NAMALWA (cell line): ENCODE measurements around the gene RTF2.

Experiments used
- DNase-seq: peaks from one replicate; pipeline ENCODE4 v3.0.0-alpha.2; 2015; ENCODE audit warnings: low spot score

Gene RTF2

DNA sequence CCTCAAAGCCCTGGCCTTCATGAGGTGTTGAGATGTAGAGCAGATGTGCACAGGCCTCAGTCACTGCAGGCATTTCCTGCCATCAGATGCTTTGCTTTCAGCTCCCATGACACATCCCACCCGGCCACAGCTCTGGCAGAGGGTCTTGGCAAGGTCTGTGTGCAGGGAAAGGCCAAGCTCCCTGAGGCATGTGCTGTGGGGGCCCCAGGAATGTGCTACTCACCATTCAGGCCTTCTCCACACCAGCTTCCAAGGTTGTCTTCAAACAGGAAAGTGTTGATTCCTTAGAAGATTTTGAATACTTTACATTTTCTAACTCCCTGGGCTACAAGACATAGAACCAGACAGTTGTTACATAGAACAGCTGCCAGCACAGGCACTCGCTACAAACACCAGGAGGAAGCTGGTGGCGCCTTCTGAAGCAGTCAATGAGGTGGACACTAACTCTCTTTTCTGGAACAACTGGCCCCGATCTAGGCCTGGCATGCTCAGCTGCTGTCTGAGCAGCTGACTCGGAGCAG lies 28.6 kb upstream of the RTF2 start:
- DNase-seq, result no peak

DNA sequence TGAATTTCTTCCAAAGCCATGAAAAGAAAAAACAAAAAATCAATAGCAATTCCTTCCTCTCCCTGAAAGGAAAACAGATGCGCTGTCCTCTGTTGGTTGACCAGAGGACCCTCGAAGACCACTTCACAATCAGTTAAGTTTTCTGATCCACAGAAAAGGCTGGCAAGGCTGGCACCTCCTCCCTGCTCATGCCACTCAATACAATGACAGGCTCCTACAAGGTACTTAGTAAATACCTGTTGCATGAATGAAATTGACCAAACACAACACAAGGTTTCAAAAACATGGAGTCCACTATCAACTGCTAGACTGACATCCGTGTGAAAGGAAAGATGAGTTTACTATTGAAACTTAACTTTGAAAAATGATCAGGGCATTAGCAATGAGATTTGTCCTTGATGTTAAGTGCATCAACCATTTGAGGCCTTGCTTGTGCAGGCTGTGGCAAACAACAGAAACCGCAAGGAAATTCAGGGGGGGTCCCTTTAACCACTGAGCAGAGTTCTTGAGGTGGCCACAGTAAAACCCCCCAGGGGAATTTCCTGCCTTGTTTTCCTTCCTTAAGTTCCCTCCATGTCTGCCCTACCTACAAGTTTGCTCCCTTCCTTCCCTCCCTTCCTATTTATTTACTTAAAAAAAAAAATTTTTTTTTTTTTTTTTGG lies 27.9 kb upstream of the RTF2 start:
- no peak for DNase-seq

DNA sequence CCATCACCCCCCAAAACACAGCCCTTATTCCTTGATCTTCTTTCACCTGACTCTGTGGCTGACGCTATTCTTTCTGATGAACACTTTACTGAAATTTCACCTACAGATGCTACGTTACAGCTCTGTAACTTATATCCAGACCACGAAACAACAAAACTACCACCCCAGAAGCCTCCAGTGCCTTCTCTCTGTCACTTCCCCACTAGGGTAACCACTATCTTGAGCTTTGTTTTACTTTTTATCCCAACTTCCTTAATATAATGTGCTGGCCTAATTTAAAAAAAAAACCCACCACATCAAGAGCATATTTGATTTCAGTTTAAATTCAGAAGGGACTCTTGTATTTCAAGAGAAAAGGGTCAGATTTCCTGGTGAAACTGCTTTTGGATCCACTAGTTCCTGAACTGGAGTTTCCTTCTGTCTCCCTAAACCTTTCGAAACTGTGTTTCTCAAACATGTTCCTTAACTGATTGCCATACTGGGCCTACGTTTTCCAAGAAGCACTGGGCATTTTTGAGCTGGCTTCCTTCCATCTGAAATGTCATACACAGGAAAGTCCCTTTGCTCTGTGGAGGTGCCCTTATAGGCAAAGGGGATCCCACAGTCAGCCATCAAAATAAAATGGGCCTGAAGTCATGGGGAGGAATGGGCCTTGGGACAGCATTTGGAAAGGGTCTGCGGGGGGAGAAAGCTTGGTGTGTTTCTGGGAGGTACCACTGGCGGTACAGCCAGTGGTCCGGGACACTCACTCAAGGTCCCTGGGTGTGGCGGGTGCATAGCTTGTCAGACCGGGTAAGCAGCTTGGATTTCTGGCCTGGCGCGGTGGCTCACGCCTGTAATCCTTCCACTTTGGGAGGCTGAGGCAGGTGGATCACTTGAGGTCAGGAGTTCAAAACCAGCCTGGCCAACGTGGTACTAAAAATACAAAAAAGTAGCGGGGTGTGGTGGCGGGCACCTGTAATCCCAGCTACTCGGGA lies 25.8 kb upstream of the RTF2 start:
- DNase-seq, result no peak

DNA sequence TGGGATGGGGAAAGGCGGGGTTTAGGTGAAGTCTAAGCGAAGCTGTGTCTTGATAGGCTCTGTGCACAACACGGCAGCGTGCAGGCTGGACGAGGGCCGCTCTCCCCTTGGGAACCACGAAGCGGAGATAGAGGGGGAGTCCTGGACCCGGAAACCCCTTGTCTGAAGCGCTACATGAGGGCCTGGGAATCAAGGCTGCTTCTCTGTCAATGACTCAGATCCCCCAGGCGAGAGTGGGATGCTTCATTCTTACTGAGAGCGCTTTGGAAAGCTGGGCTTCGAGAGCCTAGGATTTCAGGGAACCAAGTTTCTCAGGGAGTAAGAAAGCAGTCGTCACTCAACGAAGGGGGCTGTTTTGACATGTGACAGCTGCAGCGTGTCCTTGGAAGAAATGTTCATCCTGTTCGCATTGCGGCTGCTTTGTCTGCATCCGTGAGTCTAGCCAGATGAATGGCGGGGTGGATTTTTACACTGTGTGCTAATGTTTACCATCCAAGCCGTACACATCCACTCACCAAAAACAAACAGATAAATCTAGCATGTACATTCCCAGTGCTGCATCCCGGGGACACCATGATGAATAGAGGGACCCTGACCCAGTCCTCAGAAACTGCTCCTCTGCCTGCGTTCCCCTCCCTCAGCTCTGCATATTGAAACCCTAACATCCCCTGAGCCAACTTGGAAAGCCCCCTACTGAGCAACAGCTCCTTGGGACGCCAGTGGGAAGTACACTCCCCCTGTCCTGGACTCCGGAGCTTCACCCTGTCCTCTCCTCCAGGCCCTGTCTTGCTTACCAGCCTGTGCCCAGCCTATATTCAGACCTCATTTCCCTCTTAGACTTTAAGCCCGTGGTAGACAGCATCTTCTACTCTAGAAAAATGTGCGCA lies 24.5 kb upstream of the RTF2 start:
- no peak for DNase-seq

DNA sequence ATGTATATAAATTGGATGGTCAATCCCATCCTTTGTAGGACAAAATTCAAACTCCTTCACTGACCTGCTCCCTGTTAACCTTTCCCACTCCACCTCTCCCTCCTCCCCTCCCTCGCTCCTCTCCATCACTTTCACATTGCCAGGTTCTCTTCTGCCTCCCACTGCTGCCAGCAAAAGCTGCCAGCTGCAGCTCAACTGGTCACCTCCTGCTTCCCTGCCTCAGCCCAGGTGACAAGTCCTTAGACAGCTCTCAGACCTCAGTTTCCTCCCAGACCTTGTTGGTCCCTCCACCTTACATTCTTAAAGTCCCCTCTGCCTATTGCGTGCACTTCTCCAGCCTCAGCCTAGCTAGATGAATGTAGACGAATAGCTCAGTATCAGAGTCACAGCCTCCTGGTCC lies 23.3 kb upstream of the RTF2 start:
- DNase-seq, result no peak

DNA sequence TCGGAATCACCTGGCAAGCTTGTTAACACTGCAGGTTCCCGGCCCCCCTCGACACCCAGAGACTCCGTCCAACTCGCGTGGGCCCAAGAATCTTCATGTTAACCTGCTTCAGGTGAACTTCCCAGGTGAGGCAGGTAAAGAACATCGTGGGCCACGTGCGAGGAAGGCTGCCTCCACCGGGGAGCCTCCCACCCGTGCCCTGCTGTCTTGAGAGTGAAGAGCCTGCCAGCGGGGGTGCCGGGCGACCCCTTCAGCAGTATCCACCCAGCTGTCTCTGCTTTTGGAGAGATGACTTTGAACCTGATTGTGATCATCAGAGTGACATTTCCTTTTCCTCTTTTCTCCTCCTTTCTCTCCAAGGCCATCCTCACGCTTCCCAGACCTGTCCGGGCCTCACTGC lies 22.9 kb upstream of the RTF2 start:
- no peak for DNase-seq

DNA sequence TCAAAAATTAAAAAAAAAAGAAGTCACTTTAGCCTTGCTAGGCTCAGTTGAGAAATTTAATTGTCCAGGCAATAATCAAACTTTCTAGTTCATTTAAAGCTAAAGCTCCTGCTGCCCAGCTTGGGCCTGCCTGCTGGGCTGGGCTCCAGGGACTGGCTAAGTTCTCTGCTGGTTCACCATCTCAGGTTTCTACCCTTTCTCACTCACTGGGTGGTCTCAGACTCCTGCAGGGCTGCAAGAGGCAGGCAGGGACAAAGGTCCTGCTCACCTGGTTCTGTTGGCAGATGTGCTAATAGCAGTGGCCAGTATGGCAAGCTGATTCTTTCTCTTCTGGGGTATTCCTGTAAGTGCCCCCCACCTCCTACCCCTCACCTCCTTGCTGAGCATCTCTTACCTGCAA lies 21.2 kb upstream of the RTF2 start:
- no peak for DNase-seq

DNA sequence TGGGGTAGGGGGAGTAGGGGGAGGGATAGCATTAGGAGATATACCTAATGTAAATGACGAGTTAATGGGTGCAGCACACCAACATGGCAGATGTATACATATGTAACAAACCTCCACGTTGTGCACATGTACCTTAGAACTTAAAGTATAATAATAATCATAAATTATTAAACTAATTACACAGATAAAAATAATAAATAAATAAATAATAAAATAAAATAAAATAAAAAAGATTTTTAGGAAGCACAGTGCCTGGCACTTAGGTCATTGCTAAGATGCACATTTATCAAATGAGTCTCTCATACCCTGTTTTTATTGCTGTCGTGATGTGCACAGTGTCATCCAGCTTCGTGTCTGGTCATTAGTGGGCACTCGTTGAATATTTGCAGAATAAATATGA lies 19.0 kb upstream of the RTF2 start:
- DNase-seq, result no peak

DNA sequence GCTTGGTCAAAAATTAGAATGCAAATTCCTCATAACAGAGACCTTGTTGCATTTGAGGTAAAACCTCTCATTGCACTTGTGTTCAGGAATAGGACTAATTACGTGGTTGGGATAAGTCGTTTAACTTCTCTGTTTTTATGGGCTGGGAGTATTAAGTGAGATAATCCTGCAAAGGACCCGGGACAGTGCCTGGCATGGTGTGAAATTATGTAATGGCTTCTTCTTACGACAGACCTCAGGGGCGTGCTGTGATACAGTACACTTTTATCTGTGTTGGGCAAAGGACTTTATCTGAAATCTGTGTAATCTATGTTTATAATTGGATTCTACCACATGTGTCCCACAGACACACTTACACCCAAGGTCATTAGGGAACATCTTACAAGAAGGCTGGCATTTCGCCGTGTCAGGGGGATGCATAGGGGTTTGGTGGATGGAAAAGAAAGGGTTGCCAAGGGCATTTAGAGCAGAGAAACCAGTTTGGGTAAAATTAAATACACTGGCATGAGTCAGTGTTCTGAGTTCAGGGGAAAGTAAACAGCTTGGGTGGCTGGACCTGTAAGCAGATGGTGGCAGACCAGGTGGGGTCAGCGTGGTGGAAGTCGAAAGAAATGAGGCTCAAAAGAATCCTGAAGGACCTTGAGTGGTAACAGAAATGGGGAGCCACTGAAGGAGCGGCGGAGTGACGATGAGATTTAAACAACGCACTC lies 17.2 kb upstream of the RTF2 start:
- DNase-seq, result no peak

DNA sequence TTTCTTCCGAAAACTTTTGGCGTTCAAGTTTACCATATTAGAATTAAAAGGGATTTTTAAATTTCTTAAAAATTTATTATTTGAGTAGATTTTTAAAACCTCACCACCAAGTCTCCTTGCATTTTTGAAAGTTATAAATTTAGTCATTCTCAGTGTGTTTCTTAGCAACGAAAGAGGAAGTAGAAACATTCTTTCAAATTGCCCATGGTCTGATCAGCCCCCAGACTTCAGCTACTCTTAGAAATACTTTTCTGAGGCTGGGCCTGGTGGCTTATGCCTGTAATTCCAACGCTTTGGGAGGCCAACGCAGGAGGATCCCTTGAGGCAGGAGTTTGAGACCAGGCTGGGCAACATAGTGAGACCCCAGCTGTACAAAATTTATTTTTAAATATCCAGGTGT lies 15.1 kb upstream of the RTF2 start:
- DNase-seq, result peak; percentile 38

DNA sequence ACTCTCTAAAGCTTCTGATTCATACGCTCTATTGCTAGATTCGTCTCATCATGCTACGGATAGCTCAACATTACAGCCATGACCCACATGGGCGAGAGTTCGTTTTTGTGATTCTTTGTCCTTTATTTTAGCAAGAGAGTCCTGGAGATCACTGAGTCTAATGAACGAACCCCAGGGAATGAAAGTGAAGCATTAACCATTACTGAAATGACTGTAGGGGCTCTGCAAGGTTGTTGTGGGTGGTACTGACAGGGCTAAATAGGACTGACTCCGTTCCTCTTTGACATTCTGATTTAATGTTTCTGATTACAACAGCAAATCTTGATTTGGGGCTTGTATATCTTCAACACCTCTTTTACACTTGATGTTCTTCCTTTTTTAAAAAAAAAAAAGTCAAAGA lies 13.7 kb upstream of the RTF2 start:
- no peak for DNase-seq

DNA sequence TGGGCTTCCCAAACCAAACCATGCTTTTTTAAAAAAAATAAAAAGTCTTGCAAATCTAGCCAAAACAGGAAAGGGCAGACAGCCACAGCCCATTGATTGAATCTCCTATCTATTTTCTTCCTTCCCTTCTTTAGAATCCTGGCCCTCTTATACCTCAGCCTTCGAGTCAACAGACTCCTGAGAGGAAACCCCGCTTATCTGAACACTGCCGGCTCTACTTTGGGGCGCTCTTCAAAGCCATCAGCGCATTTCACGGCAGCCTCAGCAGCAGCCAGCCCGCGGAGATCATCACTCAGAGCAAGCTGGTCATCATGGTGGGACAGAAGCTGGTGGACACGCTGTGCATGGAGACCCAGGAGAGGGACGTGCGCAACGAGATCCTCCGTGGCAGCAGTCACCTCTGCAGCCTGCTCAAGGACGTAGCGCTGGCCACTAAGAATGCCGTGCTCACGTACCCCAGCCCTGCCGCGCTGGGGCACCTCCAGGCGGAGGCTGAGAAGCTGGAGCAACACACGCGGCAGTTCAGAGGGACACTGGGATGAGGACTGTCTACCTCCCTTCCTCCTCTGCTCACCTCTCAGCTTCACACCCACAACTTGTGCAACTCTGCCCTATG lies 10.1 kb upstream of the RTF2 start:
- no peak for DNase-seq

DNA sequence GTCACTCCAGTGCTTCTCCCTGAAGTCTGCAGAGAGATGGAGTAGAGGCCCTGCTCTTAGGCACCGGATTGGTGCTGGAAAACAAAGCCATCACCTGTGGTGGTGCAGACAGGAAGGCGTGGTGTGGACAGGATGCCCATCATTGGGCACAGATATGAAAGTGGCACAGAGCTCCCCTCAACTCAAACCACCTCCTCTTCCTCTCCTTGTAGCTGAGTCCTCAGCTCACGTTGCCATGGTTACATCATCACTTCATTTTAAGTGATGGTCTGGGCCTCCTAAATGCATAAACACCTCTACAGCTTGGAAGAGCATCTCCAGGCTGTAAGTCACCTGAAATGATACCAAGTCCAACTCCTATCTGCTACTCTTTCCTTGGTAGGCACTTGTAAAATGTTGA lies 8.0 kb upstream of the RTF2 start:
- DNase-seq, result no peak

DNA sequence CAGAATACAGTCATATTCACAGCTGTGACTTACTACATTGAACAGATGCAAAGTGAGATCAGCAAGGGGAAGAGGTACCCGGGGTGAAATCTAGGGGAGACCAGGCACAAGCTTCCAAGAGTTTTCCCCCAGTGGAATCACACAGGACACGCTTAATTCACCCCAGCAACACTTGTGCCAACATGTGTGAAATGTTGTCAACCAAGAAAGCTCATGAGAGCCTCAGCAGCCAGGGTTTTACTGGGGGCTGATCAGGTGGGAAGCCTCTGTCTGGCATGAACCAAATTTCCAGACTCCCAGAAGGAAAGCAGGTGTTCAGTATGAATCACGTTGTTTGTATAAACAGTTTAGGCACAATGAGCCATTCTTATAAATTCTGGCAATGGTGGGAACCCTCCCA lies 6.9 kb upstream of the RTF2 start:
- no peak for DNase-seq

DNA sequence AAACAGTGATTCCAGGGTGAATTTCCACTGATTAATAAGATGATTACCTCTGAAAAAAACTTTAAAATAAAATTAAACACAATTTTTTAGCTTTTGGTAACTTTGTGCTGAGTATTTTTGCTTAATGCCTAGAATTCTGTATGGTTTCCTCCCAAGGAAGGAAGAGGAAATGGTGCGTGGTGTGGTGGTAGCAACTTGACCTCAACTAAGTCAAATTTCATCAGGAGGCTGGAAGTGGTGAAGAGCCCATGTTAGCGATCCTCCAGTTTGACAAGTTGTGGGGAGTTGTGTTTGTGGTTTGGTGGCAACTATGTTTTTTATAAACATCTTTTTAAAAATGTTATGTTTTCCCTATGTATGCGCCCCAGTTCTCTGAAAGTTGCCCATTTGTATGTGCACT lies 5.0 kb upstream of the RTF2 start:
- DNase-seq, result no peak

DNA sequence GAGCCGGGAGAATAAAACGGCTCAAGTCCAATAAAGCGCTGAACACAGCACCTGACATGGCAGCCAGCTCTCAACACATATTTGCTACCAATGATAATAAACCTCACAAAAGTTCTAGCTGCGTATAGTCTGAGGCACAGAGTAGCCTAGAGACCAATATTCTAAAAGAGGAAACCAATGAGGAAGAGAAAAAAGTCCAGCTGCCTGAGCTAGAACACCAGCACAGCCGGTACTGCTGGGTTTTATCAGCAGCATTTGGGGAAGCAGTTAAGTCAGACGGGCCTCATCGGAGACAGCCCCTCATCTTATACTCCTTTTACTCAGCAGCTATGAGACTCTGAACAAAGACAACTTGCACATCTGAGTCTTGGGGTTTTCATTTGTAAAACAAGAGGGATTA lies 2.4 kb upstream of the RTF2 start:
- peak; percentile 49 for DNase-seq

DNA sequence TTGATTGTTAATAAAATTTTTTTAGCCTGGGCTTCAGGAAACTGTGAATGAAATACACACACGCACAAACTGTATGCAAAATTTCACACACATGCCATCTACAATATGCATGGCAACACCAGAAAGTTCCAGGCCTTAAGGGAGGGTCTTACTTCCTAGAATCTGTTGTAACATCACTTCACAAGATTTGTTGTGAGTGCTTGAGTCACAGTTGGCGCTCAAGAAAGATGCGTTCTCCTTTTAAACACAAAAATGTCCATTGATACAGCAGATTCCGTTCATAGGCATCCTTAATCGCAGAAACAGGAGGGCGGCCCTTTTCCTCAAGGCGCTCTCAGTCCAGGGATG lies 485 bp upstream of the RTF2 start:
- no peak for DNase-seq

DNA sequence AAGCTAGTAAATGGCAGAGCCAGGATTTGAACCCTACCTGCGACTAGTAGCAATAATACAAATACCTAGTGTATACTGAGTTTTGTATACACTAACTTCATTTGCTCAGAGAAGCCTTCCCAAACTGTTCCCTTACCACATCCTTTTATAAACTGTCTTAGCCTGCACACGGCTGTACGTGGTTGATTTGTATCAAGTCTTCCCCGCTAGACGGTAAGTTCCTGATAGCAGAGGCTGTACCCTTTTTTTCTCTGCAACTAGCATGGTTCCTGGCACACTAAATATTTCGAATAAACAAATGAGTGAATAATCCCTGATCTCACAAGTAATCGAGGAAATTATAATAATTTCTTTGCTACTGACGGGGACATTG lies 636 bp downstream of the RTF2 start:
- no peak for DNase-seq

DNA sequence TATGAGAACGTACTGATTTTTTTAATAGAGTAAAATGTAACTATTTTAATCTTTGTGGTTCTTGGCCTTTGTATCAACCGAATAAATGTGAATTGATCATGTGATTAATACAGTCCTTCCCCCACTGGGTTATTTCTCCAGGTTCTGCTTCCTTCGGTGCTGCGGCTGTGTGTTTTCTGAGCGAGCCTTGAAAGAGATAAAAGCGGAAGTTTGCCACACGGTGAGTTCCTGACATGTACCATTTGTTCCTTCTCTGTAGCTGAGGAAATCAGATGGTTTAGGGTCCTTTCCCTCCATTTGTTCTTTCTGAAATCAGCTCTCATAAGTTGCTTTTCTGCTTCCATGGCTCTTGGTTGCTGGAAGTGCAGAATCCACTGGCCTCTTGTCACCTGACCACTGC lies 15.5 kb downstream of the RTF2 start:
- DNase-seq, result no peak

DNA sequence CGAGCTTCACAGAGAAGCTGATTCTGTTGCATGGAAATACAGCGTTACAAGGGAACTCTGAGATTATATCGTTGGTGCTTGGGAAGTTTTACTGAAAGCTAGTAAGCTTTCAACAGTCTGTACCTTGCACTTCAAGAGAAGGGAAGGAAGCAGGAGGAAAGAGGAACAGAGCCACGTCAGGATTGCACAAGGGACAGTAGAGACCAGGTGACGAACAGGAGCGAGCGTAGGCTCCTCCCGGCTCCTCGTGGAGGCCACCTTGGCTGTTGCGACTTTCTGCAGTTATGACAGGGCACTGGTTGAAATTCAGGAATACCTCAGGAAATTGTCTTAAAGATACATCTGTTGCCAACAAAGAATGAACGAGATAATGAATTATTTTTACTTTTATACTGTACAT lies 18.8 kb downstream of the RTF2 start:
- DNase-seq, result no peak

DNA sequence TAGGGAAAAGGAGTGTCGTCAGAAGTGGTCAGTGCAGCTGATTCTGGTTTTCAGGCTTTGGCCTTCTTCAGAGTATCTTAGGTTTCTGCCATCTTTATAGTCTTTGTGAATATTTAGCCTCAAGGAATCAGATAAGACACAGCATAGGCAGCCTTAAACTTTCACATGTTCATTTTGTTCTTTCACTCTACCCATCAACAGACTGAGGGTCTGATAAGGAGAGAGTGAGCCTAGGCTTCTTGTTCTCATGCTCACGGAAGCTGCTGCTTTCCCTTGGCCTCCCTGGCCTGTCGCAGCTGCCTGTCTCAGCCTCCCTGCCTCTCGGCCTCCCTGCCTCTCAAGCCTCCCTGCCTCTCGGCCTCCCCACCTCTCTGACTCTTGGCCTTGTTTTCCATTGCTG lies 20.1 kb downstream of the RTF2 start:
- no peak for DNase-seq

DNA sequence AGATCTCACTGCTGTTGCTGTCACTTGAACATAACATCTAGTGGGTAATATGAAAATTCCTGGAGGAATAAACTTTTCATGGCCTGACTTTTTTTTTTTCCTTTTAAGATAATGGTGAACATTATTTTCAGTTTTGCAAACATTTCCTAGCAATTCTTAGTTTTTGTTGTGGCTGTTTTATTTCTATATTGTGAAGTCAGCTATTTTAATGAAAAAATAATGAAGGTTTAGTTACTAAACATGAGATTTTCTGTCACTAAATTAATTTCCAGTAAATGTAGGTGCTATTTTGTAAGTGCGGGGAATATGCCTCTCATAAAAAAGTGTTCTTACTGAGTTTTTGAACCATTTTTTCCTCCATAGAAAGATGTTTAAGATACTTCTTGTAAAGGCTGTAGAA lies 32.7 kb downstream of the RTF2 start:
- no peak for DNase-seq
